Fibroblast of lung (primary cell): Measurements from ENCODE around the gene MIEN1. TPM values are rescaled to one million over a fixed set of nuclear protein-coding genes. Genes with fewer than 3 reads are reported as not detected.

Experiments
- DNase-seq, 2 donors: peaks; one replicate each; pipeline versions ENCODE4 v3.0.0 to v3.0.0-alpha.2; 2010; ENCODE audit warnings: low read depth in 2 of 2
- H2AFZ ChIP-seq: 2 replicates; pipeline ENCODE4 v1.5.1; 2012; ENCODE audit warnings: low read length, control low read depth, inconsistent platforms
- H3K27ac ChIP-seq: 2 replicates; pipeline ENCODE4 v1.5.1; 2011; ENCODE audit warnings: low read length, control low read depth; ENCODE audit not compliant: insufficient read depth
- H3K27me3 ChIP-seq: 2 replicates; pipeline ENCODE4 v1.5.1; 2011; ENCODE audit warnings: mild to moderate bottlenecking, low read length; ENCODE audit not compliant: control insufficient read depth, insufficient read depth
- H3K36me3 ChIP-seq: 2 replicates; pipeline ENCODE4 v1.5.1; 2011; ENCODE audit warnings: low read length; ENCODE audit not compliant: control insufficient read depth, insufficient read depth
- H3K4me1 ChIP-seq: 2 replicates; pipeline ENCODE4 v1.5.1; 2011; ENCODE audit warnings: low read length; ENCODE audit not compliant: control insufficient read depth, insufficient read depth; ENCODE audit errors: extremely low read depth
- H3K4me2 ChIP-seq: 2 replicates; pipeline ENCODE4 v1.5.1; 2011; ENCODE audit warnings: low read length, control low read depth; ENCODE audit not compliant: insufficient read depth; ENCODE audit errors: extremely low read depth
- H3K4me3 ChIP-seq, 4 experiments: fragments of 200-600 bp in 1 of 4; sonication (generic) in 1 of 4; replicated peaks in 1 of 4; 2 replicates each; pipeline ENCODE4 v1.5.1; 2011 to 2016; ENCODE audit warnings: low read length in 4 of 4, low read depth in 3 of 4, mild to moderate bottlenecking in 3 of 4, control low read depth in 2 of 4, inconsistent platforms in 1 of 4, mixed read lengths in 1 of 4; ENCODE audit not compliant: insufficient read depth in 1 of 4; ENCODE audit errors: control extremely low read depth in 1 of 4
- H3K79me2 ChIP-seq: 2 replicates; pipeline ENCODE4 v1.5.1; 2012; ENCODE audit warnings: mild to moderate bottlenecking, low read length, inconsistent platforms; ENCODE audit not compliant: control insufficient read depth, insufficient read depth
- H3K9ac ChIP-seq: 2 replicates; pipeline ENCODE4 v1.5.1; 2011; ENCODE audit warnings: mild to moderate bottlenecking, low read length, control low read depth; ENCODE audit not compliant: insufficient read depth
- H3K9me3 ChIP-seq: 2 replicates; pipeline ENCODE4 v1.5.1; 2012; ENCODE audit warnings: low read depth, low read length; ENCODE audit not compliant: control insufficient read depth, insufficient read depth
- H4K20me1 ChIP-seq: 2 replicates; pipeline ENCODE4 v1.5.1; 2011; ENCODE audit warnings: low read length; ENCODE audit not compliant: control insufficient read depth, insufficient read depth; ENCODE audit errors: extremely low read depth
- CTCF ChIP-seq, 2 donors: IDR thresholded peaks in 1 of 2; conservative IDR thresholded peaks in 1 of 2; 1 replicate in 1 of 2; 2 replicates in 1 of 2; pipeline ENCODE4 v1.5.1; 2011 to 2012; ENCODE audit warnings: low read length in 2 of 2, control low read depth in 1 of 2, inconsistent platforms in 1 of 2, low read depth in 1 of 2, mild to moderate bottlenecking in 1 of 2
- EZH2 ChIP-seq: IDR thresholded peaks from 2 replicates; pipeline ENCODE4 v1.5.1; 2012; ENCODE audit warnings: low read length, control low read depth, mild to moderate bottlenecking; ENCODE audit errors: missing control alignments
- polyA plus RNA-seq, 2 donors: library from polyadenylated mRNA; depleted of rRNA in 1 of 2; stranded (reverse) in 1 of 2; unstranded in 1 of 2; fragments of >200 nt; gene quantifications; 2 replicates each; pipeline ENCODE4 v1.2.1, GENCODE V29; 2011 to 2012; ENCODE audit warnings: missing spikeins in 1 of 2
- total RNA-seq: library from RNA; depleted of rRNA; stranded (reverse); fragments of >200 nt; gene quantifications from 2 replicates; pipeline ENCODE4 v1.2.1, GENCODE V29; 2014

Gene MIEN1
- total and polyA plus RNA-seq, 2 donors (not counting 1 experiment from before 2014, with no cell fraction given): 25.6 to 58.0 TPM

- H3K9ac ChIP-seq: no peak overlapping the region
- TF ChIP-seq CTCF (conservative IDR thresholded peaks at IDR 0.05 in 1 of 2, IDR thresholded peaks at IDR 0.05 in 1 of 2; ENCODE audit: low read depth in 1 of 2, low read length in 2 of 2) (no peak), EZH2 (no peak)
- H3K79me2 ChIP-seq: peaks cover 8% of the 10 kb centered on the region
- H3K27ac ChIP-seq: no peak overlapping the region
- no peak overlapping the region for H3K4me2 ChIP-seq
- H3K27me3 ChIP-seq: no peaks in the 10 kb centered on the region
- no peaks in the 10 kb centered on the region for H3K9me3 ChIP-seq
- no peak for DNase-seq
- no peak overlapping the region for H2AFZ ChIP-seq
- no peaks in the 10 kb centered on the region for H4K20me1 ChIP-seq
- H3K36me3 ChIP-seq: peaks cover 13% of the 10 kb centered on the region
- no peak overlapping the region for H3K4me3 ChIP-seq
- H3K4me1 ChIP-seq: peaks cover 2% of the 10 kb centered on the region
Observed at GRCh38 chr17:39706383-39706782, 23.9 kb downstream of the MIEN1 start.

GRCh38 chr17:39705786-39706348, 24.5 kb downstream of the MIEN1 start:
- Histone ChIP-seq H3K4me2 (no peak overlapping the region), H4K20me1 (no peaks in the 10 kb centered on the region), H3K27ac (no peak overlapping the region), H3K9ac (no peak overlapping the region), H3K4me1 (peaks cover 4% of the 10 kb centered on the region), H3K4me3 (no peak overlapping the region), H2AFZ (no peak overlapping the region), H3K36me3 (peaks cover 13% of the 10 kb centered on the region), H3K79me2 (peaks cover 12% of the 10 kb centered on the region), H3K27me3 (no peaks in the 10 kb centered on the region), H3K9me3 (no peaks in the 10 kb centered on the region)
- no peak for DNase-seq
- TF ChIP-seq EZH2: no peak
- TF ChIP-seq CTCF (conservative IDR thresholded peaks at IDR 0.05 in 1 of 2, IDR thresholded peaks at IDR 0.05 in 1 of 2; ENCODE audit: low read depth in 1 of 2, low read length in 2 of 2): no peak

GRCh38 chr17:39704821-39705551, 25.3 kb downstream of the MIEN1 start:
- Histone ChIP-seq H3K79me2 (peaks cover 12% of the 10 kb centered on the region), H3K4me1 (peaks cover 4% of the 10 kb centered on the region), H3K36me3 (peaks cover 10% of the 10 kb centered on the region), H3K27me3 (no peaks in the 10 kb centered on the region), H4K20me1 (no peaks in the 10 kb centered on the region), H3K27ac (no peak overlapping the region), H3K9ac (no peak overlapping the region), H2AFZ (no peak overlapping the region), H3K4me2 (no peak overlapping the region), H3K4me3 (no peak overlapping the region), H3K9me3 (no peaks in the 10 kb centered on the region)
- DNase-seq: peak; percentile 33 to 38
- peak; percentile 30 to 39 for TF ChIP-seq CTCF (conservative IDR thresholded peaks at IDR 0.05 in 1 of 2, IDR thresholded peaks at IDR 0.05 in 1 of 2; ENCODE audit: low read depth in 1 of 2, low read length in 2 of 2)
- TF ChIP-seq EZH2: no peak
